ENCODE measurements around the gene VAV1.
A peak's percentile ranks its signal among the peaks of the same experiment; 100 is the strongest.

Gene VAV1

DNA sequence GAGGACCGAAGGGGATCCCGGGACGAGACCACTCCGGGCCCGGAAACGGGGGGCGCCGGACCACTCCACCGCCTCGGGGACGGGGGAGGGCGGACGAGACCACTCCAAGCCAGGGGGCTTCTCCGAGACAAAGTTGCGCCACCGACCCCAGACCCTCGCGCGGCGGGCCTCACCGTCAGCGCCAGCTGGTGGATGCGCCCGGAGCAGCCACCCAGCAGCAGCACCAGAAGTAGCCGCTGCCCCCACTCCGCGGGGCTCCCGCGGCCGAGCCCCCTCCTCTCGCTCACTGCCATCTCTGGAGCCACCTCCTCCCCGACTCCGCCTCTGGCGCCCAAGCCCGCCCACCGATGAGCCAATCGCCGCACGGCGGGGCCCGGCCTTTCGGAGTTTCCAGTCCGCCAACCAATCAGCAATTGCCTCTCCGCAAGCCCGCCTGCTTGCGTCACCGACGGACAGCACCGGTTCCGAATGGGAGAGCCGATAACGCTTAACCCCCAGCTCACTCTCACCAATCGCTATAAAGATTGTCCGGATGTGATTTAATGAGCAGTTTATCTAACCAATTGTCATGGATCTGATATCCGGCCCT lies 35.1 kb upstream of the VAV1 start, which contains the start of gene GPR108 (continued):
- TF ChIP-seq, protein P1, sequence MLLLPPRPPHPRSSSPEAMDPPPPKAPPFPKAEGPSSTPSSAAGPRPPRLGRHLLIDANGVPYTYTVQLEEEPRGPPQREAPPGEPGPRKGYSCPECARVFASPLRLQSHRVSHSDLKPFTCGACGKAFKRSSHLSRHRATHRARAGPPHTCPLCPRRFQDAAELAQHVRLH (tag by site-specific recombination; IDR thresholded peaks at IDR 0.05): 0 out of 2 replicates have a peak, but pooled peaks have one; percentile 49
- peak; percentile 98 for TF ChIP-seq ELK4 (IDR thresholded peaks at IDR 0.05; ENCODE audit: borderline replicate concordance, low read depth, low read length)
- peak; percentile 23; the same call in 1 of the 2 replicates for TF ChIP-seq REPIN1 (tag by site-specific recombination; IDR thresholded peaks at IDR 0.05; ENCODE audit: low read depth)
- no peak for TF ChIP-seq OVOL3 (tag by site-specific recombination; IDR thresholded peaks at IDR 0.05)
- no peak for TF ChIP-seq ZNF157 (tag by site-specific recombination; IDR thresholded peaks at IDR 0.05)
- peak; percentile 21; the same call in 1 of the 2 replicates for TF ChIP-seq ZNF223 (tag by site-specific recombination; IDR thresholded peaks at IDR 0.05)
- TF ChIP-seq ZNF274 (IDR thresholded peaks at IDR 0.05; ENCODE audit: low read length): no peak
- TF ChIP-seq ZNF274 (tag by site-specific recombination; IDR thresholded peaks at IDR 0.05; ENCODE audit: borderline replicate concordance): no peak
- TF ChIP-seq ZNF677 (tag by site-specific recombination; IDR thresholded peaks at IDR 0.05): 0 out of 2 replicates have a peak, but pooled peaks have one; percentile 7
- no peak for TF ChIP-seq GLI2 (tag by site-specific recombination; IDR thresholded peaks at IDR 0.05; ENCODE audit: borderline replicate concordance, low read depth)
- no peak for TF ChIP-seq ZNF776 (tag by site-specific recombination; IDR thresholded peaks at IDR 0.05; ENCODE audit: borderline replicate concordance)
- TF ChIP-seq, protein P2, sequence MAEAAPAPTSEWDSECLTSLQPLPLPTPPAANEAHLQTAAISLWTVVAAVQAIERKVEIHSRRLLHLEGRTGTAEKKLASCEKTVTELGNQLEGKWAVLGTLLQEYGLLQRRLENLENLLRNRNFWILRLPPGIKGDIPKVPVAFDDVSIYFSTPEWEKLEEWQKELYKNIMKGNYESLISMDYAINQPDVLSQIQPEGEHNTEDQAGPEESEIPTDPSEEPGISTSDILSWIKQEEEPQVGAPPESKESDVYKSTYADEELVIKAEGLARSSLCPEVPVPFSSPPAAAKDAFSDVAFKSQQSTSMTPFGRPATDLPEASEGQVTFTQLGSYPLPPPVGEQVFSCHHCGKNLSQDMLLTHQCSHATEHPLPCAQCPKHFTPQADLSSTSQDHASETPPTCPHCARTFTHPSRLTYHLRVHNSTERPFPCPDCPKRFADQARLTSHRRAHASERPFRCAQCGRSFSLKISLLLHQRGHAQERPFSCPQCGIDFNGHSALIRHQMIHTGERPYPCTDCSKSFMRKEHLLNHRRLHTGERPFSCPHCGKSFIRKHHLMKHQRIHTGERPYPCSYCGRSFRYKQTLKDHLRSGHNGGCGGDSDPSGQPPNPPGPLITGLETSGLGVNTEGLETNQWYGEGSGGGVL (tag by site-specific recombination; IDR thresholded peaks at IDR 0.05): peak; percentile 55; the same call in 1 of the 2 replicates
- TF ChIP-seq TCF7L2 (IDR thresholded peaks at IDR 0.05; ENCODE audit: borderline replicate concordance, low read depth, low read length): peak; percentile 72; the same call in 1 of the 2 replicates
- no peak for TF ChIP-seq ZNF266 (tag by site-specific recombination; IDR thresholded peaks at IDR 0.05; ENCODE audit: low read depth)
- TF ChIP-seq, protein P3, sequence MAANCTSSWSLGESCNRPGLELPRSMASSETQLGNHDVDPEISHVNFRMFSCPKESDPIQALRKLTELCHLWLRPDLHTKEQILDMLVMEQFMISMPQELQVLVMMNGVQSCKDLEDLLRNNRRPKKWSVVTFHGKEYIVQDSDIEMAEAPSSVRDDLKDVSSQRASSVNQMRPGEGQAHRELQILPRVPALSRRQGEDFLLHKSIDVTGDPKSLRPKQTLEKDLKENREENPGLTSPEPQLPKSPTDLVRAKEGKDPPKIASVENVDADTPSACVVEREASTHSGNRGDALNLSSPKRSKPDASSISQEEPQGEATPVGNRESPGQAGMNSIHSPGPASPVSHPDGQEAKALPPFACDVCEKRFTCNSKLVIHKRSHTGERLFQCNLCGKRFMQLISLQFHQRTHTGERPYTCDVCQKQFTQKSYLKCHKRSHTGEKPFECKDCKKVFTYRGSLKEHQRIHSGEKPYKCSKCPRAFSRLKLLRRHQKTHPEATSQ (tag by site-specific recombination; IDR thresholded peaks at IDR 0.05): 0 out of 2 replicates have a peak, but pooled peaks have one; percentile 60
- peak; percentile 98 for TF ChIP-seq ZNF324 (tag by site-specific recombination; IDR thresholded peaks at IDR 0.05)
- no peak for TF ChIP-seq TRIM28 (IDR thresholded peaks at IDR 0.05; ENCODE audit: borderline replicate concordance, low read length)
- TF ChIP-seq ZNF433 (tag by site-specific recombination; IDR thresholded peaks at IDR 0.05; ENCODE audit: low read depth): no peak
- TF ChIP-seq, protein P4, sequence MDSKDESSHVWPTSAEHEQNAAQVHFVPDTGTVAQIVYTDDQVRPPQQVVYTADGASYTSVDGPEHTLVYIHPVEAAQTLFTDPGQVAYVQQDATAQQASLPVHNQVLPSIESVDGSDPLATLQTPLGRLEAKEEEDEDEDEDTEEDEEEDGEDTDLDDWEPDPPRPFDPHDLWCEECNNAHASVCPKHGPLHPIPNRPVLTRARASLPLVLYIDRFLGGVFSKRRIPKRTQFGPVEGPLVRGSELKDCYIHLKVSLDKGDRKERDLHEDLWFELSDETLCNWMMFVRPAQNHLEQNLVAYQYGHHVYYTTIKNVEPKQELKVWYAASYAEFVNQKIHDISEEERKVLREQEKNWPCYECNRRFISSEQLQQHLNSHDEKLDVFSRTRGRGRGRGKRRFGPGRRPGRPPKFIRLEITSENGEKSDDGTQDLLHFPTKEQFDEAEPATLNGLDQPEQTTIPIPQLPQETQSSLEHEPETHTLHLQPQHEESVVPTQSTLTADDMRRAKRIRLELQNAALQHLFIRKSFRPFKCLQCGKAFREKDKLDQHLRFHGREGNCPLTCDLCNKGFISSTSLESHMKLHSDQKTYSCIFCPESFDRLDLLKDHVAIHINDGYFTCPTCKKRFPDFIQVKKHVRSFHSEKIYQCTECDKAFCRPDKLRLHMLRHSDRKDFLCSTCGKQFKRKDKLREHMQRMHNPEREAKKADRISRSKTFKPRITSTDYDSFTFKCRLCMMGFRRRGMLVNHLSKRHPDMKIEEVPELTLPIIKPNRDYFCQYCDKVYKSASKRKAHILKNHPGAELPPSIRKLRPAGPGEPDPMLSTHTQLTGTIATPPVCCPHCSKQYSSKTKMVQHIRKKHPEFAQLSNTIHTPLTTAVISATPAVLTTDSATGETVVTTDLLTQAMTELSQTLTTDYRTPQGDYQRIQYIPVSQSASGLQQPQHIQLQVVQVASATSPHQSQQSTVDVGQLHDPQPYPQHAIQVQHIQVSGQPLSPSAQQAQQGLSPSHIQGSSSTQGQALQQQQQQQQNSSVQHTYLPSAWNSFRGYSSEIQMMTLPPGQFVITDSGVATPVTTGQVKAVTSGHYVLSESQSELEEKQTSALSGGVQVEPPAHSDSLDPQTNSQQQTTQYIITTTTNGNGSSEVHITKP (tag by site-specific recombination; IDR thresholded peaks at IDR 0.05): peak; percentile 100
- TF ChIP-seq ZBTB1 (tag by site-specific recombination; IDR thresholded peaks at IDR 0.05): 0 out of 2 replicates have a peak, but pooled peaks have one; percentile 46
- TF ChIP-seq ZNF670 (tag by site-specific recombination; IDR thresholded peaks at IDR 0.05; ENCODE audit: low read depth): no peak
- TF ChIP-seq ZFHX2 (tag by site-specific recombination; conservative IDR thresholded peaks at IDR 0.05): no peak; the same call in 1 of the 2 replicates
- TF ChIP-seq ZNF114 (tag by site-specific recombination; IDR thresholded peaks at IDR 0.05): no peak
- TF ChIP-seq ZNF24 (tag by site-specific recombination; IDR thresholded peaks at IDR 0.05): peak; percentile 74; the same call in 1 of the 2 replicates
- no peak for TF ChIP-seq ZNF10 (tag by site-specific recombination; IDR thresholded peaks at IDR 0.05)
- no peak for TF ChIP-seq ZNF221 (tag by site-specific recombination; IDR thresholded peaks at IDR 0.05; ENCODE audit: borderline replicate concordance)
- TF ChIP-seq ZNF837 (tag by site-specific recombination; IDR thresholded peaks at IDR 0.05): no peak; the same call in 1 of the 2 replicates
- 0 out of 2 replicates have a peak, but pooled peaks have one; percentile 21 for TF ChIP-seq GLI4 (tag by site-specific recombination; IDR thresholded peaks at IDR 0.05)
- TF ChIP-seq ZNF174 (tag by site-specific recombination; IDR thresholded peaks at IDR 0.05): no peak
- TF ChIP-seq ZNF701 (tag by site-specific recombination; IDR thresholded peaks at IDR 0.05): no peak
- peak; percentile 91 for TF ChIP-seq SP7 (tag by site-specific recombination; IDR thresholded peaks at IDR 0.05)
- no peak for TF ChIP-seq ZNF366 (tag by site-specific recombination; conservative IDR thresholded peaks at IDR 0.05)

All from HEK293 (cell line).